Mucosa of stomach (tissue), 1 donor: ENCODE data around the gene ZNRF3.

Experiments
- H3K27me3 ChIP-seq: one replicate; pipeline ENCODE4 v1.7.0; 2013; ENCODE audit warnings: mild to moderate bottlenecking, low read length; ENCODE audit not compliant: control insufficient read depth, insufficient read depth
- H3K36me3 ChIP-seq: one replicate; pipeline ENCODE4 v1.7.0; 2013; ENCODE audit warnings: low read length; ENCODE audit not compliant: control insufficient read depth, insufficient read depth
- H3K4me1 ChIP-seq: one replicate; pipeline ENCODE4 v1.7.0; 2013; ENCODE audit warnings: mild to moderate bottlenecking, low read length; ENCODE audit not compliant: control insufficient read depth, insufficient read depth
- H3K4me3 ChIP-seq: one replicate; pipeline ENCODE4 v1.7.0; 2013; ENCODE audit warnings: low read length
- H3K9ac ChIP-seq: one replicate; pipeline ENCODE4 v1.7.0; 2013; ENCODE audit warnings: mild to moderate bottlenecking, low read length, moderate library complexity
- H3K9me3 ChIP-seq: one replicate; pipeline ENCODE4 v1.7.0; 2013; ENCODE audit warnings: mild to moderate bottlenecking, low read length, moderate library complexity; ENCODE audit not compliant: control insufficient read depth
- donor health status: Pancreatic carcinoma.

Gene ZNRF3

DNA sequence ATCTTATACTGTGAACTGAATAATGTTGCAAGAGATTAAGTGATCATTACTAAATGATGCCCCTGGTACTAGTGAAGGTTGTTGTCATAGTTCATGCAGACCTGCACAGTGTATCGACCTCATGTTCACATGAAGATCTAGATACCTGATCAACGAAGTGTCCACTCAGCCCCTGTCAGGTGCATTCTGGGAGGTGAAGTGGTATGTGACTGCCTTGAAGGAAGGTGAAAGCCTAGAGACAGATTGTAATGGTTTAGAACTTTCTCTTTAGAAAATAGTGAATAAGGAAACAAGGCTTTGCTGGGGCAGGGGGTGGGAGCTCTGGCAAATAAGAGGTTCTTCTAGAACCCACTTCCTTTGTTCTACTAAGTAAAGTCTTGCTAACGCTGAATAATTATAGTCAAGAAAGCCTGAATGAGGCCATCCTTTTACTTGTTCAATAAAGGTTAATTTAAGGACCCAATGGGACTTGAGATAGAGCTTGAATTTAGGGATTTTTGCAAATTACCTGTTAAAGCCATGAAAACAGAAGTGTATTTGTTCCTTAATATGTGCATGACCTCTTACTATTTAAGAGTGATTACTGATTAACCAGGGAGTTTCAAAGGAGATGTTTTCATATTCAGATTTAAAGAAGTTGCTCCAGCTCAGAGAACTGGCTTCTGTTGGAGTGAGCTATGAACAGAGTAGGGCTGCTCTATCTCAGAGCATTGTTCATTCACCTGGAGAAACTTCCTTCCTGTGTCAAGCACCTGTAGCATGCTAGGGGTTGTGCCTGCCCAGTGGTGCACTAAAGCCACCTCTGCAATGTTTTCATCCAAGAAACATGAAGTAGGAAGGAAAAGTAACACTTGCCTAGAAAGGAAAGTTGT, 132.9 kb downstream of the ZNRF3 start:
- Histone ChIP-seq H3K36me3 (no peaks in the 10 kb centered on the region), H3K4me1 (peaks cover 25% of the 10 kb centered on the region), H3K9ac (no peak overlapping the region), H3K9me3 (no peaks in the 10 kb centered on the region), H3K4me3 (no peak overlapping the region), H3K27me3 (no peaks in the 10 kb centered on the region)

DNA sequence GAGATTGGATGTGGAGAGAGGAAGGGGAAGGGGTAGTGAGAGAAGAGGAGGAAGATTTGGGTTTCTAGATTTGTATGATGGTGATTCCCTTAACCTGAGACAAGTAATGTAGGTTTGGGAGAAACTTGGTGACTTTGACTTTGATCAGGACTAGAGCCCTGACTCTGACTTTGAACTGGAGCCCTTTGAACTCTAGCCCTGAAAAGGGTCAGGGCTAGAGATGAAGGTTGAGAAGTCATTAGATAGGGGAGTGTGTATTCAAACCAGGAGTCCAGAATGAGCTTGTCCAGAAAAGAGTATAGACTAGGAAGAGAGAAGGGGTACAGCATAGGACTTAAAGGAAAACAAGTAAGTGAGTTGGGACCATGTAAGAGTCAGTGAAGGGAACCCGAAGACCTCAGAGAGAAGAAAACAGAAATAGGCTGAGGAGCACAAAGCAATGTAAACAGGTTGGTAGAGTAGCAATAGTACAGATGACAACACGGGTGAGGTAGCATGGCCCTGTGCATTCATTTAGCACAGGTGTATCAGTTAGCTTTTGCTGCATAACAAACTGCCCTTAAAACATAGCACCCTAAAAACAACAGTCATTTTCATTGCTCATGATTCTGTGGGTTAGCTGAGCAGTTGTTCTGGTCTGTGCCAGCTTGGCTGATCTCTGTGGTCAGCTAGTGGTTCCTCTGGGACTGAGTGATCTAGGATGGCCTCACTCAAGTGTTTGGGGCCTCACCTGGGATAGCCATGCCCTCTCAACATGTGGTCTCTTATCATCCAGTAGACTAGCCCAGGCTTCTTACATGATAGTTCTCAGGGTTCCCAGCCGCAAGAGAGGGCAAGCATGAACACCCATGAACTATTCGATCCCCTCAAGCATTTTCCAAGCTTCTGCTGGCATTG, 135.2 kb downstream of the ZNRF3 start:
- Histone ChIP-seq H3K9me3 (no peaks in the 10 kb centered on the region), H3K9ac (no peak overlapping the region), H3K36me3 (no peaks in the 10 kb centered on the region), H3K4me1 (peaks cover 14% of the 10 kb centered on the region), H3K27me3 (no peaks in the 10 kb centered on the region), H3K4me3 (no peak overlapping the region)

DNA sequence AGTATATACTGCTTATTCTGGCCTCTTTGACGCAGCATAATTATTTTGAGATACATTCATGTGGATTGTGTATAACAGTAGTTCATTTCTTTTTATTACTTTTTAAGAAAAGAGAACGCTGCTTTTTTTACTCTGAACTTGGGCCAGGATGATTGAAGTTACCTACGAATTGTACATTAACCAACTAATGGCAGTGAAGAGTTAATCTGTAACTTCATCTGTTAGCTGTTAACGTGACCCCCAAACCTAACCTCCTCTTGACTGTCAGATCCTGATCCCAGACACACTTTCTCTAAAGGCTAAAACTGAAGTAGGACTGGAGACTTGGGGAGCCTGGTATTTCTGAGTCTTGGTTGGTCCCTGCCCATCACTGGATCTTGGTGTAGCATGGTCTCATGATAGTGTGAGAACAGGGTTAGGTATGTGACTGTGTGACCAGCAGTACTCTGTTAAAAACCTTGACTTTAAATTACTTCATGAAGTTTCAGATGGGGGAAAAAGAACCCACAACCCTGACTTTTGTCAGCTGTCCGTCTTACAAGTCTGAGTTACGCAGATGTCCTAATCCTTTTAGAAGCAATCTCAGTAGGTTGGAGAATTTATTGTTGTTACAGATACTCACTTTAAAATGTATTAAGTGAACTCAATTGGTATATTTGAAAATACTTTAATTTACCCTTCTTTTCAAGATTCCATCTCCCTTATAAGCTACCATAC, 138.9 kb downstream of the ZNRF3 start:
- Histone ChIP-seq H3K9ac (no peak overlapping the region), H3K4me3 (no peak overlapping the region), H3K4me1 (peaks cover 7% of the 10 kb centered on the region), H3K9me3 (no peaks in the 10 kb centered on the region), H3K36me3 (no peaks in the 10 kb centered on the region), H3K27me3 (no peaks in the 10 kb centered on the region)

DNA sequence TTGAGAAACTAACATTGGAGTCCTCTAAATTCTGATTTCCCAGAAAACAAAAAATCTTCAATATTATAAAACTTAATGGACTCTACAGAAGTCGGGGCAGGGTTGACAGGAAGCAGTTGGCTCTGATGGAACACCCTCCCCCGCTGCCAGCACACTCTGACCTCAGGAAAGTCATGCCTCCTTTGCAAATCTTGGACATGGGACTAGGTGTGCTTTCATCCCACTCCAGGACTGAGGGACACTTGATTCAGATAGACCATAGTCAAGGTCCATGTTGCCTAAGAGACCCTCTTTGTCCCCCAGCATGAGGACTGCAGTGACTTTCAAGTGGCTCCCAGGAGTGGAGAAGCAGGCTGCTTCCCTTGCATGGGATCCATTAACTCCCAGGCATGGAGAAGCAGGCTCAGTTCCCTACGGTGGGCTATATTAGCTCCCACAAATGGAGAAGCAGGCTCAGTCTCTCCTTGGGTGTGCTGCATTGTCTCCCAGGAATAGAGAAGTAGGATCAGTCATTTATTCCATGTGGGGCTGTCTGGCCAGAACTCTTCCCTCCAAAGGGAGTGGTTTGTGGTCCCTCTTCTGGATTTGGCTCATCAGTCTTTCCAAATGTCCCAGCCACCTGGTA, 139.9 kb downstream of the ZNRF3 start:
- H3K9me3 ChIP-seq = no peaks in the 10 kb centered on the region
- peaks cover 6% of the 10 kb centered on the region for H3K4me1 ChIP-seq
- no peaks in the 10 kb centered on the region for H3K27me3 ChIP-seq
- H3K36me3 ChIP-seq = no peaks in the 10 kb centered on the region
- no peak overlapping the region for H3K4me3 ChIP-seq
- H3K9ac ChIP-seq = no peak overlapping the region

DNA sequence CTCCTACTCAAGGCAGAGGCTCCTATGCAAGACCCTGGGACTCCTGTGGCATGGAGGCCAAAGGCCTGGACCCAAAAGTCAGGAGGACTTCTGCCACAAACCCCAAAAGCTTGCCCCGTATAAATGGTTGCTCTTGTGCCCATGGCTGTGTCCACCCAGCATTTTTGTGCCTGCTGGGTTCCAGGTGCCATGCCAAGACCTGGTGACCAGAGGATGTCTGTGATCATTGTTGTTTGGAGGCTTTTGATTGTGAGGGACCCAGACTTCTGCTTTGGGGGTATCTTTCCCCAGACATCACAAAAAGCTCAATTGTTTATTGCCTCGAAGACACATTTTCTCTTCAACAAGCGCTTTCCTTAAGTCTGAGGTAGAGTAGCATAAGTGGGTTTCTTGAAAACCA, 143.2 kb downstream of the ZNRF3 start:
- Histone ChIP-seq H3K27me3 (no peaks in the 10 kb centered on the region), H3K9ac (no peak overlapping the region), H3K4me1 (peaks cover 21% of the 10 kb centered on the region), H3K36me3 (no peaks in the 10 kb centered on the region), H3K9me3 (no peaks in the 10 kb centered on the region), H3K4me3 (no peak overlapping the region)

DNA sequence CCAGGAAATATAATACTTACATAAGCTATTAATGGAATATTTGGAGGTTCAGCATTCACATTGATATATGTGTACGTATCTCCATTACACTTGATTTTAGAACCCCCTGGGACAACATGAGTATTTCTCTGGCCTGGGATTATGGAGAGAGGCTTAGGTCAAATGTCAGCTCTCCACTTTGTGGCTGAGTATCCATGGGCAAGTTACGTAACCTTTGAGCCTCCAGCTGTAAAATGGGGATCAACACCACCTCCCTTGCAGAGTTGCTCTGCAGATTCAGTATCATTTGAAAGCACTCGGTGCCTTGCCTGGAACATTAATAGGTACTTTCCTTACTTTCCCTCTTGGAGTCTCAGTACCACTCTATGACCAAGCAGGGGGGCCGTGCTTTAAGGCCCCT, 145.1 kb downstream of the ZNRF3 start:
- Histone ChIP-seq H3K27me3 (no peaks in the 10 kb centered on the region), H3K9me3 (no peaks in the 10 kb centered on the region), H3K4me3 (no peak overlapping the region), H3K36me3 (no peaks in the 10 kb centered on the region), H3K4me1 (peaks cover 34% of the 10 kb centered on the region), H3K9ac (no peak overlapping the region)

DNA sequence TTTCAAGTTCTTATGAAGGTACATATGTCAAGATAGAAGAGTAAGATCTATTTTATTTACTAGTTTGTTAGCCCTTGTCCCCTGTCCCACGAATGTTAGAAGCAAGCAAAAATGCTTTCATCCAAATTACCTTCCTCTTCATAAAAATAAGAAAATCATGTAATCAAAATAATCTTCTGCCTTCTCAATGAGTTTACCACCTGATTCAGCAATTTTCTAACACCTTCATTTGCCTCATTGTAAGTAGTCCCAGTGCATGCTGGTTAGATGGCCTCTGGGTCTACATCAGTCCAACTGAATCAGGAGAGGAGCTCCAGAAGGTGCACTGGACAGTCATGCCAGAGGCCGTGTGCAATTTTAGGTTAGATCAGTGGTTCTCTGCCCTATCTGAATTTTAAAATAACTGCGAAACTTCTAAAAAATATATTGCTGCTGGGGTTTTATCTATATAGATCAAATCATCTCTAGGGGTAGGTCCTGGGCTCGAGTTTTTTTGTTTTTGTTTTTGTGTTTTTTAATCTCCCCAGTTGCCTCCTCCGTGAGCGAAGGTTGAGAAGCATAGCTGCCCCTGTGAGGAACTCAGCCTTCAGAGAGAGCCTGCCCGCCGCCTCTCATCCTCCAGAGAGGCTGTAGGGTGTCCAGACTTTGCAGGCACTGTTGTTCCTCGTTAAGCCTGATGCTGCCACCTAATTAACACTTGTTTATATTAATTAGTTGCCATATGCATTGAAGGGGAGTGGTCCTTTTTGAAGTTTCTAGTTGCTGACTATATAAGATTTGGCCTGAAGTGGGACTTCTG, 146.0 kb downstream of the ZNRF3 start:
- H3K4me1 ChIP-seq = peaks cover 30% of the 10 kb centered on the region

DNA sequence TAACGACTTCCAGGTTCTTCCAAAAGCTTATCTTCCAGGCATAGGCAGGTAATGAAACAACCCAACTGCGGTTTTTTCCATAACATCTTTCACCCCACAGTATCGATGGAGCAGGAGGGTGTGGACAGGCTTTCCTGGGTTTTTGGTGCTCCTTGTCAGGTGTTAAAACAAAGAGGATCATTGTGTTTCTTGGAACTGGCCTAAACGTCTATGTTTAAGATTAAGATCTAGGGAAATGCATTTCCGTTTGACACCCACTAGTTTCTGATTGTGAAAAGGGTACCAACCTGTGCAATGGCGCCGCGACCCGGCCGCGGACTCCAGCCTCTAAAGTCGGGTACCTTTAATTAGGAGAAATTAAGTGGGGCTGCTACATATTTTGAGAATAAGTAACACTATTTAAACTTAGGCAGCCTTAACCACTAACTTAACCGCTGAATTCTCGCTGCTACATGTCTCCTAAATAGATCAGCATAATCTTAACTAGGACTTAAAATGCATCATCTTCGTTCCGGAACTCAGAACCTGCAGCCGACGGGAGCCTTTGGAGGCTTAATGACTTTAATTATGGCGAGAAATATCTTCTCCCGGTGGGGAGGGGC, 146.7 kb downstream of the ZNRF3 start:
- Histone ChIP-seq H3K9ac (peak overlapping the region; percentile 29), H3K9me3 (no peaks in the 10 kb centered on the region), H3K4me1 (peaks cover 28% of the 10 kb centered on the region)

More for the DNA sequence above, 146.0 kb downstream of the ZNRF3 start:
- Histone ChIP-seq H3K4me3 (no peak overlapping the region), H3K9me3 (no peaks in the 10 kb centered on the region), H3K27me3 (no peaks in the 10 kb centered on the region), H3K9ac (no peak overlapping the region), H3K36me3 (no peaks in the 10 kb centered on the region)

DNA sequence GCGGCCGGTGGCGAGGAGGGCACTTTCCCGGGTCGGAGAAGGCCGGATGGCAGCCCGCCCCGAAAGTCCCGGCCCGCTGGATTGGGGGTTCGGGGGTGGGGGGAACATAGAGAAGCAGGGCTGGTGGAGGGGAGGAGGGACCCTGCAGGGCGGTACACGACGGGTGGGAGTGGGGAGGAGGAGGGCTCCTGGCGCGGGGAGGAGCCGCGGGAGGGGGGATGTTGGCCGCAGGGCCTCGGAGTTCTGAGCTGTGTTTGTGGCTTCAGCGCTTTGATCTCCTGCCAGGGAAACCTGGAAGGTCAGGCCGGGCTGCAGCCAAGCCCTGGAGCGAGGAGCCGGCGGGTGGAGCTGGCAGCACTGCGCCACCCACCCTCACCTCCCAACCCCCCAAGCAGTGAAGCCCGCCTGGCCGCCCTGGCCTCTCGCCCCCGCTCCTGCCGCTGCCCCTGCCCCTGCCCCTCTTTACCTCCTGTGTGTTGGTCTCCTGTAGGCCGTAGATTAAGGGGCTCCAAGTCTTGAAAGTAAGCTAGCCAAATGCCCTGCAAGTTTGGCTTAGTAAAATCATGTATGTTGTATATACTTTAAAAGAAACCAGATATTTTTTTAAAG, 147.3 kb downstream of the ZNRF3 start:
- no peak overlapping the region for H3K4me3 ChIP-seq
- no peaks in the 10 kb centered on the region for H3K27me3 ChIP-seq
- H3K9ac ChIP-seq = peak overlapping the region; percentile 29
- peaks cover 28% of the 10 kb centered on the region for H3K4me1 ChIP-seq
- H3K36me3 ChIP-seq = no peaks in the 10 kb centered on the region
- H3K9me3 ChIP-seq = no peaks in the 10 kb centered on the region

More for the DNA sequence above, 146.7 kb downstream of the ZNRF3 start:
- Histone ChIP-seq H3K27me3 (no peaks in the 10 kb centered on the region), H3K4me3 (no peak overlapping the region), H3K36me3 (no peaks in the 10 kb centered on the region)

DNA sequence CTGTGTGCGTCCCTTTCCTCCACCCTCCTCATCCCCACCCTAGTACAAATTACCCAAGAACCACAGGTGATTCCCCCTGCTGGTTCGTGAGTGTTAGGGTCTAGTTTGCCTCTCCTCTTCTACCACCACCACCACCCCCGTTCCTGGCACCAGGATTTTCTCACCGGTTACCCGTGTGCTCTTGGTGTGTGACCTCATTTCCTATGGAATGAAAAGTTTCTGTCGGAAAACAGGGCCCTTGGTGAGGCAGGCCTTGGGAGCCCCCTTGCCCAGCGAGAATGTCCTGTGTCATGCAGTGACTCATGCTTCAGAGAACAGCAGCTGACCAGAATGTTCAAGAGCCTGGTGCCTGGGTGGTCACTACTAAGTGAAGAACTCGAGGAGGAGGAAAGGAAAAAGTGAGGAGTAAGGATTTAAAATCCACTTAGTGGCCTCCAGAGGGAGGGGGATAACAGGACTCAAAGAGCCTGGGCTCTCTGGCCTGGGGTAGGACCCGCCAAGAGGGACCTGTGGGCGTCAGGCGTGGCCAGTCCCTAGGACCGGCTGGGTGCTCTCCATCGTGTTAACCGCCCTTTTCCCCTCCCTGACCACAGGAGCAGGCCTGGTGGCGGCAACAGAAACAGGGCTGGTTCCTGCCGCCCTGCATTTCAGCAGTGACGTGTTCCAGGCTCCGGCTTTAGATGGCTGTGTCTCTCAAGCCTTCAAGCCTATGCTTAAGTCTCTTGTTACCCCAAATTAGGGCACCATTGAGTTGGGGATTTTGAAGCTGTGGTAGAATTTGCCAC, 148.0 kb downstream of the ZNRF3 start:
- H3K4me3 ChIP-seq = no peak overlapping the region
- no peaks in the 10 kb centered on the region for H3K27me3 ChIP-seq
- no peaks in the 10 kb centered on the region for H3K36me3 ChIP-seq
- H3K9ac ChIP-seq = peak overlapping the region; percentile 29
- no peaks in the 10 kb centered on the region for H3K9me3 ChIP-seq
- H3K4me1 ChIP-seq = peaks cover 28% of the 10 kb centered on the region
